Posterior vena cava (tissue), 2 donors: ENCODE measurements around the gene SLC38A2. TPM values are rescaled to one million over a fixed set of nuclear protein-coding genes. Genes with fewer than 3 reads are reported as not detected.

ENCODE experiments used
- DNase-seq: peaks from one replicate; pipeline ENCODE4 v3.0.0-alpha.2; 2020; ENCODE audit warnings: low spot score
- intact Hi-C, 2 donors: fragments of 100-400 bp; cut with DNase I; formaldehyde crosslinking; loops; one replicate each; pipeline versions ENCODE4 v1.14.1 to v1.14.2; 2022 to 2023
- total RNA-seq, 2 donors: library from RNA; stranded (reverse); fragmentation: NEBNext Ultra II Directional; extraction: Animal tissue kit (Norgen Biotek cat#: 25700); gene quantifications; one replicate each; pipeline ENCODE4 v1.2.1, GENCODE V29; 2021
- donor health status: DM: yes; HTN: yes; CAD: no.
- donor health status: DM: yes; HTN: yes; CAD: no.

Gene SLC38A2
- total RNA-seq, 2 donors from 2014 or later, result 255 to 324 TPM

DNA sequence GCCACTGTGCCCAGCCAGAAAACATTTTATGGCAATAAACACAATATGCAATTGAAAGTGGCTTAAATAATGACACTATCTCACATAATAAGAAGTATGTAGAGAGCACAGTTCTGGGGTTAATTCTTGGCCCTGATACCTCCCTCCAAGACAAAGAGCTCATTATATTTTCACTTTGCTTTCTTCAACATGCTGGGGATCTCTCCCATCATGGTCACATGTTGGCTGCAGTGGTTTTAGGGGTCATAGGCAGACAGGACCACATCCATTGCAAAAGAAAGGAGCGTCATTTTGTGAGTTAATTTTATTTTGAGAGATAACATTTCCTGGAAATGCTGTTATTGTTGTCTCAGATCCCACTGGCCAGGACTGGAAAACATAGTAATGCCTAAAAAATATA, 8.3 kb upstream of the SLC38A2 start:
- intact Hi-C loops, result loop anchor here in 1 of 2 donors (10.0 kb wide), 1 partner anchor 194 kb away; no protein-coding TSS in a partner anchor
- DNase-seq, result no peak

DNA sequence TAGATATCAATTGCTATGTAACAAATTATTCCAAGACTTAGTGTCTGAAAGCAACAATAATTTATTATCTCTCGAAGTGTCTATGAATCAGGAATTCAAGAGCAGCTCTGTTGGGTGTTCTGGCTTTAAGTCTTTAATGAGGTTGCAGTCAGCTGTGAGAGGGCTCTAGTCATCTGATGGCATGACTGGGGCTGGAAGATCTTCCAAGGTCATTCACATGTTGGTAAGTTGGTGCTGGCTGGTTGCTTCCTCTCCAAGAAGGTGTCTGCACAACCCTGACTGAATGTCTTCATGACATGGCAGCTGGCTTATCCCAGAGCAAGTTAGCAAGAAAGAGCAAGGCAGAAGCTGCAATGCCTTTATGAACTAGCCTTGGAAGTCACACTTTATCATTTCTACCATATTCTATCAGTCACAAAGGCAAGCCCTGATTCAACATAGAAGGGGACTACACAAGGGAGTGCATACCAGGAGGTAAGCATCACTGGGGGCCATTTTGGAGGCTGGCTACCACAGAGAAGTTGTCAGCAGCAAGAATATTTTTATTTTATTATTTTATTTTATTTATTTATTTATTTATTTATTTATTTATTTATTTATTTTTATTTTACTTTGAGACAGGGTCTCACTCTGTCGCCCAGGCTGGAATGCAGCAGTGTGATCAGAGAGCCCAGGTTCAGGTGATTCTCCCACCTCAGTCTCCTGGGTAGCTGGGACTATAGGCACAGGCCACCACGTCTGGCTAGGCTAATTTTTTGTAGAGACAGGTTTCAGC, 7.6 kb upstream of the SLC38A2 start:
- intact Hi-C loops, result loop anchor here in 1 of 2 donors (10.0 kb wide), 1 partner anchor 195 kb away; no protein-coding TSS in a partner anchor
- no peak for DNase-seq

DNA sequence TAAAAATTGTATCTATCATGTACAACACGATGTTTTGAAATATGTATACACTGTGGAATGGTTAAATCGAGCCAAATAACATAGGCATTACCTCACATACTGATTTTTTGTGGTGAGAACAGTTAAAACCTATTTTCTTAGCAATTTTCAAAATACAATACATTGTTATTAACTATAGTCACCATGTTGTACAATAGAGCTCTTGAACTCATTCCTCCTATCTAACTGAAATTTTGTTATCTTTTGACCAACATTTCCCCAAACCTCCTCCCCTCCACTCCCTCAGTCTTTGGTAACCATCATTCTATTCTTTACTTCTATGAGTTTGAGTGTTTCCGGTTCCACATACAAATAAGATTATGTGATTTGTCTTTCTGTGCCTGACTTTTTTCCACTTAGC, 6.8 kb upstream of the SLC38A2 start:
- no peak for DNase-seq
- intact Hi-C loops, result loop anchor here in 1 of 2 donors (10.0 kb wide), 2 partner anchors 175 to 285 kb away; no protein-coding TSS in a partner anchor

DNA sequence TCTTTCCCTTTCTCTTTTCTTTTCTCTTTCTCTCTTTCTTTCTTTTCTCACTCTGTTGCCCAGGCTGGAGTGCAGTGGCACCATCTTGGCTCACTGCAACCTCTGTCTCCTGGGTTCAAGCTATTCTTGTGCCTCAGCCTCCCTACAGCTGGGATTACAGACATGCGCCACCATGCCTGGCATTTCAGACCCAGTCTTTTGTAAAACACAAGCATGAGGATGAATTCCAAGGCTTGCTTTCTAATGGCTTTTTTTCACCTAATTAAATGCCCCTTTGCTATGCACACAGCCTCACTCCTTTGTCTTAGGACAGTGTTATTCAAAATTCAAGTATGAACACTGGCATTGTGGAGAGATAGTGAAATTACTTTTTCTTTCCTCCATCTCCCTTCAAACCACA, 6.0 kb upstream of the SLC38A2 start:
- intact Hi-C loops, result loop anchor here in 1 of 2 donors (10.0 kb wide), 2 partner anchors 176 to 286 kb away; no protein-coding TSS in a partner anchor

DNA sequence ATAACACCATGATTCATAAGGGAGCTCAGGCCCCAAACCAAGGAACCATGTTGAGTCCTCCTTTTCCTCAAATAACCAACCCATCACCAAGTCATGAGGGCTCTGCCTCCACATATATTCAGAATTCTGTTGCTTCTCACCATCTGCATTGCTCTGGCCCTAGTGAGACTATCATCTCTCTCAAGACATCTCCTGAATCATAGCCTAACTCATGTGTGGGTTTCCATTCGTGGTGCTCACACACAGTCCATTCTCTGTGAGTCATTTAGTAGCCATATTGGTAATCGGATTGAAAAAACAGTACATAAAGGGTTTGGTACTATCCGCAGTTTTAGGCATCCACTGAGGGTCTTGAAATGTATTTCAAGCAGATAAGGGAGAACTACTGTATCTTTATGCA, 5.1 kb upstream of the SLC38A2 start:
- no peak for DNase-seq
- intact Hi-C loops, result loop anchor here in 1 of 2 donors (10.0 kb wide), 2 partner anchors 177 to 287 kb away; no protein-coding TSS in a partner anchor

More for the DNA sequence above, 6.0 kb upstream of the SLC38A2 start:
- DNase-seq, result no peak

DNA sequence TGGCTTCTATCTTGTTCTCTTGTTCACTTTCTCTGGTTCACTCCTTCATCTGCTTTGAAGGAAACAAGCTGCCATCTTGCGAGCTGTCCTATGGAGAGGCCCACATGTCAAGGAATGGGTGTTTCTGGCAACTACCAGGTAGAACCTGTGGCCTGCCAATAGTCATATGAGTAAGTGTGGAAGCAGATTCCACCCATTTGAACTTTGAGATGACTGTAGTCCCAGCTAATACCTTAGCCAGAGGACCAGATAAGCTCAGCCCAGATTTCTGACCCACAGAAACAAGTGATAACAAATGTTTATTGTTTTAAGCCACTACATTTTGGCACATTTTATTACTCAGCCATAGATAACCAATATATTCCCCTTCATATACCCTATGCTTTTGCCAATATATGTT, 4.0 kb upstream of the SLC38A2 start:
- intact Hi-C loops, result loop anchor here in 1 of 2 donors (10.0 kb wide), 2 partner anchors 178 to 288 kb away; no protein-coding TSS in a partner anchor
- no peak for DNase-seq

DNA sequence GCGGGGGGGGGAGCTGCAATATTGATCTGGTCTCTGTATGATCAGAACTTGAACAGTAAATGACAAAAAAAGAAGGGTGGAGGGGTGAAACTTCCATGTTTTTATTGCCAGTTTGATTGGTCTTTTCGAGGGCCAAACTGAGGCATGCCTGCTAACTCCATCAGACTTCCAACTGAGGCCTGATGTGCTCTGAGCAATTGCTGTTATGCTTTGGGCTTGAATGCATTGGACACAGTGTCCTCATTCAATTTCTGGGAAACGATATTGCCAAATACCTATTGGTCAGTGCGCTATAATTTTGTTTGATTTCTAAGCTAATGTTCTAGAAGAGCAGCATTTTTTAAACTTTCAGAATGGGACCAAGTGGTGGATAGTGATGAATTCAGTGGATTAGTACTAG, 2.1 kb upstream of the SLC38A2 start:
- intact Hi-C loops, result loop anchor here (5.0 to 10.0 kb wide), 4 partner anchors 107 to 290 kb away; partner anchors contain the start of gene SLC38A1 (in 1 of the 2)
- DNase-seq, result no peak

GRCh38 chr12:46374310-46374709, 1.7 kb upstream of the SLC38A2 start:
- intact Hi-C loops, result loop anchor here (5.0 to 10.0 kb wide), 4 partner anchors 107 to 290 kb away; partner anchors contain the start of gene SLC38A1 (in 1 of the 2)
- no peak for DNase-seq

- peak; percentile 83 for DNase-seq
- intact Hi-C loops, result loop anchor here (5.0 to 10.0 kb wide), 4 partner anchors 106 to 291 kb away; partner anchors contain the start of gene SLC38A1 (in 1 of the 2)
Measured at GRCh38 chr12:46373301-46374296, 1.0 kb upstream of the SLC38A2 start.

- intact Hi-C loops, result loop anchor here (5.0 to 10.0 kb wide), 4 partner anchors 105 to 293 kb away; partner anchors contain the start of gene SLC38A1 (in 1 of the 2)
- DNase-seq, result peak; percentile 92
Measured at GRCh38 chr12:46371718-46372543, 642 bp downstream of the SLC38A2 start.

DNA sequence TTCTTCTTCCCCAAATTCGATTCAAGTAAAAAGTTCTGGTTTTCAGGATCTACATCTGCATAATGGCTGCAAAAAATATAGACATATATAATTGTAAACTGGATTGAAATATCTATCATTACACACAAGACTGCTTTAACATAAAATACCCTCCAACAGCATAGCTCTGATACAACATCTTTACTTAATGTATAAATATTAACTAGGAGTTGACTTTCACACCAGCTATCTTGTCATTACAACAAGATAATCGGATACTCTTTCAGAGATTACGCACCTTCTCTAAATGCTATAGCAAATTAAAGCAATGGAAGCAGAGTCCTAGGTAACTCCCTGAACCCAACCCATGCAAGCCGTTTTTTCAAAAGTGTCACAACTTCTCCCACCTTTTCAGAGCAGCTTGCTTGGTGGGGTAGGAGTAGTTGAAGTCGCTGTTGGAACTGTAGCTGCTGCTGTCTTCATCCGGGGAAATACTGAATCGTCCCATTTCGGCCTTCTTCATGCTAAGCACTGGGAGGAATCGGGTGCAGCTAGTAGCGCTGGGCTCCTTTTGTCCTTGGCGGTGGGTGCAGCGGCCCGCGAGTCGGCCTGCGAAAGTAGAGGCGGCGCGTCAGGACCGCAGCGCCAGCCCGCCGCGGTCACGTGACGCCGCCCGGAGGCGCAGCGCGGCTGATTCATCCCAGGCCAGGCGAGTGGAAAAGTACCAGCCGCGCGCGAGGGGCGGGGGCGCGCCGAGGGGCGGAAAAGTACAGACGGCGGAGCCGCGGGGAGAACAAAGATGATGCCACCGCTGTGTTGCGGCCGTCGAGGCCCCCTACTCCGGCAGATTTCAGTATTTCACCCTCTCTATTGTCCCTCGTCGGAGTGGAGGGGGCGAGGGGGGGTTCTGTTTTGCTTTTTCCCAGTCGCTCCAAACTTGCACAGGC, 1.5 kb downstream of the SLC38A2 start:
- intact Hi-C loops, result loop anchor here (5.0 to 10.0 kb wide), 4 partner anchors 104 to 294 kb away; partner anchors contain the start of gene SLC38A1 (in 1 of the 2)
- peak; percentile 97 for DNase-seq

- intact Hi-C loops, result loop anchor here (5.0 to 10.0 kb wide), 4 partner anchors 103 to 294 kb away; partner anchors contain the start of gene SLC38A1 (in 1 of the 2)
- no peak for DNase-seq
Measured at GRCh38 chr12:46370380-46370734, 2.2 kb downstream of the SLC38A2 start.

DNA sequence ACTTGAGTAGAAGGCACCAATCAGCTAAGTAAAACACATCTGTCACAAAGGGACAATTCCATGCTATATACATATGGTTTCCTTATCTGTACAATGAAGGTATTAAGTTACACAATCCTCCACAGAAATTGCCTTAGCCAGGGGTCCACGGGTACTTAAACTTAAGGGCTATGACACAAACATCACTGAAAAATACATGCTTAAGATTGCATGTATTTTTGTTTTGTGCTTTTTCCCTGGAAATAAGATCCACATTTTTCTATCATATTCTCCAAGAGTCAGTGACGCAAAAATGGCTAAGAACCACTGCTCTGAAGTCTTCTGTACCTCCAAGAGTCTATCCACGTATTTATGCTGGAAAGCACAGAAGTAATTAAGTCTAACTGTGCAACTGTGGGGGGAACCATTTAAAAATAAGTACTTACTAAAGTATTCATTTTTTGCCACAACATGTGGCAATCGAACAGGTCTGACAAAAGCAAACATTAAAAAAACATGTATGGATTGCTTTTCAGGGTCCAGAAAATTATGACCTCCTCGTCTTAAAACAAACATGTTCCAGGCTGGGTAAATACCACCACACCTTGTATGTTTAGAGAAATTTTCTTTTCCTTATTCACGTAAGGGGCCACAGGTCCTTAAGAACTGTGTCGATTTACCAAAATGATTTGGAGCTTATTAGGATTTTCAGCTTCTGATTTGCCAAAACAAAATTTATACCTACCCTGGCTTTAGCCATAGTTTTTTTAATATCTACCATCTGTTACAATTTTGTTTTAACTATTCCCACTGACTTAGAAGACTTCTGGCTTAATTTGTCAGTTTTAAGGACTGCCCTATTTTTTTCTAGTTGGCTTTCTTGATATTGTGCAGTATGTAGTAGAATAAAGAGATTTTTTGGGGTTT, 2.8 kb downstream of the SLC38A2 start:
- DNase-seq, result no peak
- intact Hi-C loops, result loop anchor here (5.0 to 10.0 kb wide), 4 partner anchors 102 to 295 kb away; partner anchors contain the start of gene SLC38A1 (in 1 of the 2)

- intact Hi-C loops, result no loop called here
- no peak for DNase-seq
Measured at GRCh38 chr12:46369095-46369473, 3.5 kb downstream of the SLC38A2 start.

GRCh38 chr12:46368684-46369083, 3.9 kb downstream of the SLC38A2 start:
- DNase-seq, result no peak
- intact Hi-C loops, result no loop called here

GRCh38 chr12:46368138-46368537, 4.4 kb downstream of the SLC38A2 start:
- DNase-seq, result no peak
- intact Hi-C loops, result no loop called here
